ENCODE data around the gene FAM83C. TPM values are rescaled to one million over a fixed set of nuclear protein-coding genes. Genes with fewer than 3 reads are reported as not detected.

The FAM83C gene
- total RNA-seq, 4 donors from 2014 or later = 29.5 to 55.3 (median 38.2) TPM

GRCh38 chr20:35238170-35238569 is 54.1 kb downstream of the FAM83C start:
- Histone ChIP-seq H3K4me1 (no peaks in the 10 kb centered on the region), H3K36me3 (peaks cover 0 to 11% (median 0%) of the 10 kb centered on the region in 3 donors), H3K4me3 (no peak overlapping the region), H3K9me3 (no peaks in the 10 kb centered on the region), H3K27ac (no peak overlapping the region), H3K27me3 (no peaks in the 10 kb centered on the region)
- 77 to 90% methylated on average over 4 of the region's 4 CpGs for WGBS, 2 donors
- intact Hi-C loops (cut with DNase I) = no loop called here
- TF ChIP-seq CTCF (IDR thresholded peaks at IDR 0.05) = no peak
- no peak for DNase-seq

GRCh38 chr20:35237486-35237885 is 54.7 kb downstream of the FAM83C start:
- Histone ChIP-seq H3K36me3 (peaks cover 0 to 11% (median 0%) of the 10 kb centered on the region in 3 donors), H3K27me3 (no peaks in the 10 kb centered on the region), H3K9me3 (no peaks in the 10 kb centered on the region), H3K4me1 (no peaks in the 10 kb centered on the region), H3K4me3 (no peak overlapping the region), H3K27ac (no peak overlapping the region)
- intact Hi-C loops (cut with DNase I) = no loop called here
- TF ChIP-seq POLR2A (IDR thresholded peaks at IDR 0.05) = no peak
- TF ChIP-seq CTCF (IDR thresholded peaks at IDR 0.05) = no peak
- no peak for DNase-seq

GRCh38 chr20:35235881-35236280 is 56.3 kb downstream of the FAM83C start:
- no peak for DNase-seq
- intact Hi-C loops (cut with DNase I) = no loop called here
- H3K27ac ChIP-seq = no peak overlapping the region
- no peaks in the 10 kb centered on the region for H3K9me3 ChIP-seq
- no peaks in the 10 kb centered on the region for H3K4me1 ChIP-seq
- peaks cover 0 to 11% (median 0%) of the 10 kb centered on the region in 3 donors for H3K36me3 ChIP-seq
- no peak for TF ChIP-seq CTCF (IDR thresholded peaks at IDR 0.05)
- H3K4me3 ChIP-seq = no peak overlapping the region
- H3K27me3 ChIP-seq = no peaks in the 10 kb centered on the region
- 89% methylated on average over 3 of the region's 6 CpGs; no CpG with 5 or more reads in 1 of the 2 donors for WGBS, 2 donors

Other genes starting within 250 kb of the FAM83C start
- gene TRPC4AP, start 199.6 kb downstream of the FAM83C start, total RNA-seq = 10 to 100 TPM; 35.2 to 50.4 (median 47.2) TPM
- gene EDEM2, start 145.1 kb downstream of the FAM83C start, total RNA-seq = 10 to 100 TPM; 12.5 to 17.5 (median 14.6) TPM
- 10 to 100 TPM in 3 of 4 donors, 1 to 10 TPM in 1; 2.5 to 19.6 (median 14.6) TPM for gene PROCR, start 120.4 kb downstream of the FAM83C start, total RNA-seq
- under 1 TPM in 3 of 4 donors, not detected in 1; 0.06 to 0.38 (median 0.08) TPM for gene MMP24, start 65.7 kb downstream of the FAM83C start, total RNA-seq
- gene MMP24OS, start 14.3 kb downstream of the FAM83C start, total RNA-seq = 10 to 100 TPM; 12.8 to 21.5 (median 18.7) TPM
- gene EIF6, start 7.7 kb downstream of the FAM83C start, total RNA-seq = 100 to 1,000 TPM; 176 to 240 (median 198) TPM
- 10 to 100 TPM; 13.2 to 28.2 (median 23.0) TPM for gene UQCC1, start 119.5 kb upstream of the FAM83C start, total RNA-seq
- gene GDF5, start 145.8 kb upstream of the FAM83C start, total RNA-seq = under 1 TPM in 1 of 4 donors, not detected in 3; 0.38 TPM
- 10 to 100 TPM; 10.6 to 22.7 (median 16.6) TPM for gene CEP250, start 163.2 kb upstream of the FAM83C start, total RNA-seq
- gene C20orf173, start 237.2 kb upstream of the FAM83C start, total RNA-seq = not detected
- gene ERGIC3, start 249.7 kb upstream of the FAM83C start, total RNA-seq = 100 to 1,000 TPM; 121 to 260 (median 189) TPM